IMR-90 (cell line): ENCODE measurements around the gene CCL20. TPM values are rescaled to one million over a fixed set of nuclear protein-coding genes. Genes with fewer than 3 reads are reported as not detected.

Source experiments
- ATAC-seq: fragments of 200-7000 bp; cut with Tn5 transposase; 2 replicates; pipeline ENCODE4 v1.9.1; 2020; ENCODE audit warnings: low read depth, mild to moderate bottlenecking, moderate library complexity
- BruUV-seq: library from RNA; stranded (reverse); fragments of 400-500 nt; replicated peaks from 2 replicates; lab custom pipeline; 2021; lab: Mats Ljungman, UMichigan
- CTCF ChIA-PET: fragments of 300-600 bp; formaldehyde crosslinking; extraction: SDS; loops from one replicate; lab custom pipeline; 2021; ENCODE audit warnings: antibody characterized with exemption; lab: Yijun Ruan, JAX
- POLR2A ChIA-PET: fragments of 300-600 bp; sonication (Branson Sonifier 250); formaldehyde crosslinking; loops from one replicate; lab custom pipeline; 2022; ENCODE audit warnings: antibody characterized with exemption; ENCODE audit not compliant: unreplicated experiment; lab: Charles Lee
- DNase-seq: peaks from one replicate; pipeline ENCODE4 v3.0.0; 2013
- H2AFZ ChIP-seq: replicated peaks from 2 replicates; pipeline ENCODE3; 2013; ENCODE audit warnings: low read length, mild to moderate bottlenecking; ENCODE audit not compliant: poor library complexity
- H2AK5ac ChIP-seq: 2 replicates; pipeline ENCODE4 v1.6.1; 2013; ENCODE audit warnings: low read depth, low read length, inconsistent platforms
- H2AK9ac ChIP-seq: replicated peaks from 2 replicates; pipeline ENCODE3; 2013; ENCODE audit warnings: mild to moderate bottlenecking, low read depth, low read length, moderate library complexity; ENCODE audit not compliant: poor library complexity
- H2BK120ac ChIP-seq: 2 replicates; pipeline ENCODE4 v1.6.1; 2013; ENCODE audit warnings: low read depth, low read length, inconsistent platforms
- H2BK15ac ChIP-seq: 3 replicates; pipeline ENCODE4 v1.6.1; 2013; ENCODE audit warnings: low read depth, low read length, inconsistent platforms
- H2BK20ac ChIP-seq: 2 replicates; pipeline ENCODE4 v1.6.1; 2013; ENCODE audit warnings: low read depth, mild to moderate bottlenecking, inconsistent platforms, low read length, moderate library complexity
- H2BK5ac ChIP-seq: 2 replicates; pipeline ENCODE4 v1.6.1; 2013; ENCODE audit warnings: mild to moderate bottlenecking, low read depth, low read length, inconsistent platforms; ENCODE audit not compliant: poor library complexity, severe bottlenecking
- H3K14ac ChIP-seq: replicated peaks from 2 replicates; pipeline ENCODE4 v1.6.1; 2013; ENCODE audit warnings: low read depth, low read length, inconsistent platforms
- H3K18ac ChIP-seq: 2 replicates; pipeline ENCODE4 v1.6.1; 2013; ENCODE audit warnings: low read depth, low read length, control low read depth
- H3K23ac ChIP-seq: 2 replicates; pipeline ENCODE4 v1.6.1; 2013; ENCODE audit warnings: low read depth, low read length, inconsistent platforms
- H3K27ac ChIP-seq: 2 replicates; pipeline ENCODE4 v1.5.1; 2013; ENCODE audit warnings: mild to moderate bottlenecking, control low read depth, low read length; ENCODE audit not compliant: insufficient read depth
- H3K27me3 ChIP-seq: 2 replicates; pipeline ENCODE4 v1.6.1; 2013; ENCODE audit warnings: low read length; ENCODE audit not compliant: control insufficient read depth, insufficient read depth
- H3K36me3 ChIP-seq: 2 replicates; pipeline ENCODE4 v1.6.1; 2013; ENCODE audit warnings: low read length, mixed read lengths; ENCODE audit not compliant: control insufficient read depth, insufficient read depth
- H3K4ac ChIP-seq: 2 replicates; pipeline ENCODE4 v1.6.1; 2013; ENCODE audit warnings: low read depth, low read length, inconsistent platforms
- H3K4me1 ChIP-seq: 2 replicates; pipeline ENCODE4 v1.6.1; 2013; ENCODE audit warnings: low read length, mixed read lengths; ENCODE audit not compliant: control insufficient read depth, insufficient read depth
- H3K4me2 ChIP-seq: 2 replicates; pipeline ENCODE4 v1.6.1; 2013; ENCODE audit warnings: low read depth, mild to moderate bottlenecking, control low read depth, low read length, moderate library complexity
- H3K4me3 ChIP-seq: 2 replicates; pipeline ENCODE4 v1.5.1; 2013; ENCODE audit warnings: low read depth, mild to moderate bottlenecking, control low read depth, low read length, moderate library complexity; ENCODE audit not compliant: insufficient read depth
- H3K56ac ChIP-seq: 2 replicates; pipeline ENCODE4 v1.6.1; 2013; ENCODE audit warnings: low read length, inconsistent platforms; ENCODE audit not compliant: insufficient read depth; ENCODE audit errors: extremely low read depth
- H3K79me1 ChIP-seq, 2 experiments: 2 replicates each; pipeline ENCODE4 v1.6.1; 2013; ENCODE audit warnings: low read length in 2 of 2, inconsistent platforms in 1 of 2, low read depth in 1 of 2
- H3K9ac ChIP-seq: 2 replicates; pipeline ENCODE4 v1.6.1; 2013; ENCODE audit warnings: low read depth, low read length, control low read depth
- H3K9me1 ChIP-seq: 2 replicates; pipeline ENCODE4 v1.6.1; 2013; ENCODE audit warnings: low read length, inconsistent platforms; ENCODE audit not compliant: insufficient read depth
- H3K9me3 ChIP-seq: 2 replicates; pipeline ENCODE4 v1.6.1; 2013; ENCODE audit warnings: low read length; ENCODE audit not compliant: control insufficient read depth, insufficient read depth
- H4K20me1 ChIP-seq: 2 replicates; pipeline ENCODE4 v1.6.1; 2013; ENCODE audit warnings: low read length, inconsistent platforms; ENCODE audit not compliant: insufficient read depth
- H4K5ac ChIP-seq: 2 replicates; pipeline ENCODE4 v1.6.1; 2013; ENCODE audit warnings: mild to moderate bottlenecking, low read depth, low read length, control low read depth
- H4K8ac ChIP-seq, 2 experiments: 2 replicates each; pipeline ENCODE4 v1.6.1; 2013; ENCODE audit warnings: low read depth in 2 of 2, low read length in 2 of 2, control low read depth in 1 of 2, inconsistent platforms in 1 of 2
- H4K91ac ChIP-seq: 2 replicates; pipeline ENCODE4 v1.6.1; 2013; ENCODE audit warnings: low read depth, low read length, inconsistent platforms; ENCODE audit not compliant: insufficient read depth
- BHLHE40 ChIP-seq: fragments of 150-350 bp; IDR thresholded peaks from 2 replicates; pipeline ENCODE4 v1.6.1; 2016; ENCODE audit warnings: mild to moderate bottlenecking, low read depth, low read length
- CEBPB ChIP-seq: IDR thresholded peaks from 2 replicates; pipeline ENCODE4 v1.6.1; 2012; ENCODE audit warnings: low read depth, low read length, improper control_type of control experiment
- CHD1 ChIP-seq: IDR thresholded peaks from 2 replicates; pipeline ENCODE4 v1.6.1; 2012; ENCODE audit warnings: low read depth, low read length, improper control_type of control experiment
- MAFK ChIP-seq: IDR thresholded peaks from 2 replicates; pipeline ENCODE4 v1.6.1; 2012; ENCODE audit warnings: low read depth, low read length, improper control_type of control experiment
- RCOR1 ChIP-seq: IDR thresholded peaks from 2 replicates; pipeline ENCODE4 v1.6.1; 2012; ENCODE audit warnings: mild to moderate bottlenecking, low read length, improper control_type of control experiment; ENCODE audit not compliant: insufficient replicate concordance
- SMC3 ChIP-seq: fragments of 150-350 bp; IDR thresholded peaks from 2 replicates; pipeline ENCODE4 v1.6.1; 2016; ENCODE audit warnings: low read depth, mild to moderate bottlenecking, antibody characterized with exemption, low read length, moderate library complexity
- WGBS, 2 experiments: methylation state at CpG; one replicate each; pipeline versions ENCODE4 v1.1.5 to v1.1.7; 2013; ENCODE audit warnings: missing lambda C conversion rate in 2 of 2; ENCODE audit not compliant: insufficient read length in 1 of 2; ENCODE audit errors: extremely low coverage in 2 of 2; 5-methylcytosine and 5-hydroxymethylcytosine counted together
- dilution Hi-C: fragments of 300-500 bp; cut with HindIII; formaldehyde crosslinking; loops from one replicate; pipeline ENCODE4 v1.14.3; 2018; ENCODE audit warnings: low sequenced_read_pairs; ENCODE audit not compliant: unreplicated experiment
- in situ Hi-C: fragments of 300-500 bp; cut with MboI; formaldehyde crosslinking; loops from 3 replicates; pipeline ENCODE4 v1.14.3; 2019; ENCODE audit warnings: low sequenced_read_pairs, inconsistent platforms, mixed read lengths
- intact Hi-C: fragments of 100-400 bp; cut with micrococcal nuclease; formaldehyde crosslinking; loops from 2 replicates; pipeline ENCODE4 v1.10.0; 2022
- polyA plus RNA-seq, 3 experiments: library from polyadenylated mRNA; depleted of rRNA; stranded (reverse); fragments of >200 nt; gene quantifications; 2 replicates each; pipeline ENCODE4 v1.2.3, GENCODE V29; 2012; ENCODE audit warnings: low replicate concordance in 1 of 3
- total RNA-seq: library from RNA; depleted of rRNA; stranded (reverse); fragments of >200 nt; gene quantifications from 2 replicates; pipeline ENCODE4 v1.2.3, GENCODE V29; 2012
- TF ChIP-seq, protein P1 (sequence below): fragments of 150-350 bp; IDR thresholded peaks from 2 replicates; pipeline ENCODE4 v1.6.1; 2016; ENCODE audit warnings: low read depth, mild to moderate bottlenecking, low read length, moderate library complexity, borderline replicate concordance

Gene CCL20
- total and polyA plus RNA-seq, 2 of the 4 experiments (the other 2 are of a cell fraction), result not detected

DNA sequence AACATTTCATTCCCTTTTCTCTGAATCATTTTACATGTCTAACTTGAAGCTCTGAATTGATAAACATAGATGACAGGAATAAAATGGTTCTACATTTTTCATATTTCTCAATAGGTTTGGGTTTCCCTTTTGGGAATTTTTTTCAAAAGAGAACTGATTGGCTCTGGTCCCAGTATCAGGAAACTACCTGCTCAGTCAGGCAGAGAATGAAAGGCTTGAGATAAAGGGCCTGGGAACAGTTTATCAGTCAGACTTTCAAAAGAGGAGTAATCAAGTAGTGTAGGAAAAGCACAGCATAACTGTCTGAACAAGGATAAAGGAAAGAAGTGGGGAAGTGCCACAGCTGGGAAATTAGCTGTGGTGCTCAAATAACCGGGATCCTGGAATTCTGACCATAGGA is 28.3 kb upstream of the CCL20 start:
- CTCF ChIA-PET, result no interaction called here

More for the DNA sequence above, 28.3 kb upstream of the CCL20 start:
- H4K8ac ChIP-seq, result no peak overlapping the region
- no peak overlapping the region for H2BK5ac ChIP-seq
- H3K27ac ChIP-seq, result no peak overlapping the region
- POLR2A ChIA-PET, result no interaction called here
- no peak overlapping the region for H3K9ac ChIP-seq
- peaks cover 3% of the 10 kb centered on the region; the same call in 1 of the 2 replicates for H3K27me3 ChIP-seq
- H4K20me1 ChIP-seq, result no peaks in the 10 kb centered on the region
- no peak overlapping the region for H2AK9ac ChIP-seq
- no peaks in the 10 kb centered on the region for H3K36me3 ChIP-seq
- H2AK5ac ChIP-seq, result no peak overlapping the region
- TF ChIP-seq SMC3 (no peak), BHLHE40 (no peak), RCOR1 (no peak), CEBPB (no peak), CHD1 (no peak), MAFK (no peak)
- TF ChIP-seq, protein P1, sequence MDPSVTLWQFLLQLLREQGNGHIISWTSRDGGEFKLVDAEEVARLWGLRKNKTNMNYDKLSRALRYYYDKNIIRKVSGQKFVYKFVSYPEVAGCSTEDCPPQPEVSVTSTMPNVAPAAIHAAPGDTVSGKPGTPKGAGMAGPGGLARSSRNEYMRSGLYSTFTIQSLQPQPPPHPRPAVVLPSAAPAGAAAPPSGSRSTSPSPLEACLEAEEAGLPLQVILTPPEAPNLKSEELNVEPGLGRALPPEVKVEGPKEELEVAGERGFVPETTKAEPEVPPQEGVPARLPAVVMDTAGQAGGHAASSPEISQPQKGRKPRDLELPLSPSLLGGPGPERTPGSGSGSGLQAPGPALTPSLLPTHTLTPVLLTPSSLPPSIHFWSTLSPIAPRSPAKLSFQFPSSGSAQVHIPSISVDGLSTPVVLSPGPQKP, result no peak
- in situ Hi-C loops (no loop called here), dilution Hi-C loops (no loop called here), intact Hi-C loops (no loop called here)
- no peak overlapping the region for H3K23ac ChIP-seq
- H3K9me3 ChIP-seq, result no peaks in the 10 kb centered on the region
- no peak overlapping the region for H2BK15ac ChIP-seq
- no peak for ATAC-seq
- H2AFZ ChIP-seq, result no peak overlapping the region
- H3K9me1 ChIP-seq, result no peaks in the 10 kb centered on the region
- no peak for DNase-seq
- no peak overlapping the region for H3K4me2 ChIP-seq
- 71% methylated on average over 1 of the region's 1 CpG; no CpG with 5 or more reads in 1 of the 2 experiments for WGBS, 2 experiments
- no peak overlapping the region for H4K5ac ChIP-seq
- no peak overlapping the region for H2BK120ac ChIP-seq
- H3K18ac ChIP-seq, result no peak overlapping the region
- no peaks in the 10 kb centered on the region for H3K4me1 ChIP-seq
- no peak overlapping the region for H4K91ac ChIP-seq
- H3K79me1 ChIP-seq, result no peaks in the 10 kb centered on the region
- BruUV-seq, result no TSS peak
- no peak overlapping the region for H3K4ac ChIP-seq
- no peak overlapping the region for H3K14ac ChIP-seq
- no peak overlapping the region for H3K4me3 ChIP-seq
- H2BK20ac ChIP-seq, result no peak overlapping the region
- H3K56ac ChIP-seq, result no peak overlapping the region
